AG04449 (cell line): Measurements from ENCODE around the gene TSPAN9.

Experiments used
- CTCF ChIA-PET: fragments of 350-600 bp; formaldehyde crosslinking; extraction: SDS; loops from one replicate; lab custom pipeline; 2021; ENCODE audit warnings: antibody characterized with exemption; lab: Yijun Ruan, JAX
- POLR2A ChIA-PET: fragments of 400-600, 350-600 bp; formaldehyde crosslinking; extraction: SDS; loops from one replicate; lab custom pipeline; 2020; ENCODE audit warnings: antibody characterized with exemption, inconsistent platforms; lab: Yijun Ruan, JAX
- DNase-seq: peaks from one replicate; pipeline ENCODE4 v3.0.0-alpha.2; 2010; ENCODE audit warnings: low read depth, low spot score
- H3K4me3 ChIP-seq: 2 replicates; pipeline ENCODE4 v1.5.1; 2011; ENCODE audit warnings: low read depth, mild to moderate bottlenecking, control low read depth, low read length
- CTCF ChIP-seq: IDR thresholded peaks from one replicate; pipeline ENCODE4 v1.5.1; 2011; ENCODE audit warnings: mild to moderate bottlenecking, moderate library complexity, low read length, control low read depth, inconsistent platforms; ENCODE audit not compliant: insufficient read depth; ENCODE audit errors: missing control alignments

The TSPAN9 gene

GRCh38 chr12:3284405-3284804 lies 207.2 kb downstream of the TSPAN9 start:
- CTCF ChIA-PET: interaction anchor here (0.8 to 2.8 kb wide), 4 partner anchors 8 to 211 kb away, joined by 3 to 15 read pairs (median 6); no protein-coding TSS in a partner anchor
- POLR2A ChIA-PET: no interaction called here
- DNase-seq: no peak
- TF ChIP-seq CTCF: no peak
- H3K4me3 ChIP-seq: no peak overlapping the region

- ChIA-PET CTCF (interaction anchor here (1.7 to 2.8 kb wide), 2 partner anchors 10 to 14 kb away, joined by 8 to 15 read pairs; no protein-coding TSS in a partner anchor), POLR2A (no interaction called here)
- no peak for DNase-seq
- no peak overlapping the region for H3K4me3 ChIP-seq
- no peak for TF ChIP-seq CTCF
Measured at GRCh38 chr12:3285570-3285969, 208.4 kb downstream of the TSPAN9 start.

- H3K4me3 ChIP-seq: no peak overlapping the region
- CTCF ChIA-PET: interaction anchor here (0.9 to 5.4 kb wide), 5 partner anchors 11 to 212 kb away, joined by 3 to 85 read pairs (median 4); no protein-coding TSS in a partner anchor
- TF ChIP-seq CTCF: no peak
- POLR2A ChIA-PET: no interaction called here
- DNase-seq: no peak
Measured at GRCh38 chr12:3288690-3289089, 211.5 kb downstream of the TSPAN9 start.

- DNase-seq: no peak
- no peak for TF ChIP-seq CTCF
- ChIA-PET POLR2A (no interaction called here), CTCF (interaction anchor here (0.8 to 5.4 kb wide), 6 partner anchors 10 to 213 kb away, joined by 3 to 85 read pairs (median 7); no protein-coding TSS in a partner anchor)
- no peak overlapping the region for H3K4me3 ChIP-seq
Measured at GRCh38 chr12:3289702-3290101, 212.5 kb downstream of the TSPAN9 start.

GRCh38 chr12:3291939-3292338 lies 214.8 kb downstream of the TSPAN9 start:
- no peak overlapping the region for H3K4me3 ChIP-seq
- no peak for TF ChIP-seq CTCF
- POLR2A ChIA-PET: no interaction called here
- CTCF ChIA-PET: interaction anchor here (1.3 to 1.4 kb wide), 2 partner anchors 9 to 155 kb away, joined by 5 to 8 read pairs; no protein-coding TSS in a partner anchor
- no peak for DNase-seq

- no peak for DNase-seq
- no peak overlapping the region for H3K4me3 ChIP-seq
- ChIA-PET CTCF (interaction anchor here (0.8 to 1.4 kb wide), 4 partner anchors 8 to 18 kb away, joined by 3 to 8 read pairs (median 4); no protein-coding TSS in a partner anchor), POLR2A (no interaction called here)
- TF ChIP-seq CTCF: no peak
Measured at GRCh38 chr12:3292677-3293412, 215.7 kb downstream of the TSPAN9 start.
